Measurements from ENCODE around the gene DCUN1D4. TPM values are rescaled to one million over a fixed set of nuclear protein-coding genes. Genes with fewer than 3 reads are reported as not detected.
"Not testable (repeated sequence)": the region's sequence is repeated elsewhere in the genome, so short reads cannot be mapped to it uniquely, and the experiment has no call there.

DCUN1D4 gene
- total RNA-seq, 1 donor from 2014 or later = 43.4 TPM

DNA sequence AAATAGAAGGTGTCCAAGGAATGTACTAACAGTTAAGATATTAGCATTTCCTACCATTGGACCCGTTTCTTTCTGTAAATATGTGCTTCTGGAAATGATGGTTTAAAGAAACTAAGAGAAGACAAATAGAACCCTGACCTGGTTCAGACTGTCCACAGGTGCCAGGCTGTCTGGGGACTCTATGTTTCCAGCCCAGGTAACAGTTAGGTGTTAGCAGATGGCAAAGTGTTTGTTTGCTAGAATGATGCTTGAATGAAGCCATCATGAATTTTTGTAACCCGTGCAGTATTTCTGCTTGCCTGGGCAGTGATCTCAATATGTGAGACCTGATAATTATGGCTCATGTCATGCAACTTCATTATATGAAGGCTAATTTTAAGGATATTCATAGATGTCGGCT is 89.7 kb downstream of the DCUN1D4 start:
- intact Hi-C loops (cut with micrococcal nuclease) = no loop called here
- DNase-seq (no peak), ATAC-seq (no peak)

DNA sequence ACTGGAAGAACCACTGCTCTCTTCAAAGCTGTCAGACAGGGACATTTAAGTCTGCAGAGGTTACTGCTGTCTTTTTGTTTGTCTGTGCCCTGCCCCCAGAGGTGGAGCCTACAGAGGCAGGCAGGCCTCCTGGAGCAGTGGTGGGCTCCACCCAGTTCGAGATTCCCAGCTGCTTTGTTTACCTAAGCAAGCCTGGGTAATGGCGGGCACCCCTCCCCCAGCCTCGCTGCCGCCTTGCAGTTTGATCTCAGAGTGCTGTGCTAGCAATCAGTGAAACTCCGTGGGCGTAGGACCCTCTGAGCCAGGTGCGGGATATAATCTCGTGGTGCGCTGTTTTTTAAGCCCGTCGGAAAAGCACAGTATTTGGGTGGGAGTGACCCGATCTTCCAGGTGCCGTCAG is 97.5 kb downstream of the DCUN1D4 start:
- ATAC-seq; DNase-seq; intact Hi-C loops (cut with micrococcal nuclease): not testable (repeated sequence)

DNA sequence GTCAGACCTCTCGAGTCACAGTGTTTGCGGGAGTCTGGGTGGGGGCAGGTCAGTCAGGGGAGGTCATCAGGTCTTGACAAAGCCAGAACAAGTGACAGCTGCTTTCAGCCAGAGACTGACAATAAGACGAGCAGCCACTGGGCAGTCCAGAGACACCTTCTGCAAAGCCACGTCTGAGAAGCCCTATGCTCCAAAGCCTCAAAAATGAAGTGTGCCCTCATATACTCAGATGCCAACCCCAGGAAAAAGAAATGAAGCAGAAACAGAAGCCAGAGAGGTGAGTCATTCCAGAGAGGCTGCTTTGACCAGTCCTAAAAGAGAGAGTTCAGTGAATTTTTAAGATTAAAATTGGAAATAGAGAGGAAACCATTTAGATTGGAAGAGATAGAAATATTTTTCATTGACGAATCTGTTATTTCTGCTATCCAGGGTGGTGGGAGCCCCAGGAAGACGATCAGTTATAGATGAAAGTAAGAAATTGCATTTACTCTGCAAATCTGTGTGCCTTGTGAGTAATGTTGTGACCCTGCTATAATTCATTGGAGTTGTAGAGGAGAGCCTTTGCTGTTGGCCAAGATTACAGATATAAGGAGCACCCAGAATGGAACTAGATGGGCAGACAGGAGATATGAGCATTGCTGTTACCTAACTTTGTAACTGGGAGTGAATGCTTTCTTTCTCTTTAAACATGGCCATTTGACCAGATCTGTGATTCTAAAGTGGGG is 99.3 kb downstream of the DCUN1D4 start:
- ATAC-seq (no peak), DNase-seq (no peak)
- intact Hi-C loops (cut with micrococcal nuclease) = no loop called here

DNA sequence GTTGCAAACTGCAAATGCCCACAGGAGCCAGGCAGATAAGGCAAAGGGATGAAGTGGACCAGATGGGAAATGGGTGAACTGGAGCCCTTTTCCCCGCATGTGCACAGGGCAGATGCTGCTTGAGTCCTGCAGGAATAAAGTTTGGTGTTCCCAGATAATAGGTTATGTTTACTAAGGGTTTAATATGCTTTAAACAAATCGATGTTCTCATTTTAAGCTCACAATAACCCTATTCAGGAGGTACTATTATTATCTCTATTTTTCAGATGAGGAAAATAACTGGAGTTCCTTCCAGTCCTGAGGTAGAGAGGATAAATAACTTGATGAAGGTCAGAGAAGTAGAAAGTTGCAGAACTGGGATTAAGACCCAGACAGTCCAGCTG is 99.9 kb downstream of the DCUN1D4 start:
- ATAC-seq (no peak), DNase-seq (no peak)
- intact Hi-C loops (cut with micrococcal nuclease) = no loop called here

DNA sequence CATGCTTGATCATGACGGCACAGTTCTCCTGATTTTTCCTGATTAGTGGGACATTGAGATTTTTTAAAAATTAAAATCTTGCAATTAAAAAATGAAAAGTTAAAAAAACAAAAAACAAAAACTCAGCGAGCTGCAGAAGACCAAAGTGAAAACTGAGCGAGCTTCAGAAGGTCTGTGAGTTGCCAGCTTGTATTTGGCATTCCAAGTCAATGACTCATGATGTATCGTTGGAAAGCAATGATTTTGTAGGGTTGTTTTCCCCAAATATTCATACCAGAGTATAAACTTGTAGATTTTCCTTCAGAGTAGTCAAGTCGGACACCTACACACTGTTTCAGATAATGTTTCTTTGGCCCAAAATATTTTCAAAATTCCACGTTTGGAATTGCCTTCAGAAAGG is 100.3 kb downstream of the DCUN1D4 start:
- DNase-seq = no peak
- ATAC-seq = no peak
- intact Hi-C loops (cut with micrococcal nuclease) = no loop called here

DNA sequence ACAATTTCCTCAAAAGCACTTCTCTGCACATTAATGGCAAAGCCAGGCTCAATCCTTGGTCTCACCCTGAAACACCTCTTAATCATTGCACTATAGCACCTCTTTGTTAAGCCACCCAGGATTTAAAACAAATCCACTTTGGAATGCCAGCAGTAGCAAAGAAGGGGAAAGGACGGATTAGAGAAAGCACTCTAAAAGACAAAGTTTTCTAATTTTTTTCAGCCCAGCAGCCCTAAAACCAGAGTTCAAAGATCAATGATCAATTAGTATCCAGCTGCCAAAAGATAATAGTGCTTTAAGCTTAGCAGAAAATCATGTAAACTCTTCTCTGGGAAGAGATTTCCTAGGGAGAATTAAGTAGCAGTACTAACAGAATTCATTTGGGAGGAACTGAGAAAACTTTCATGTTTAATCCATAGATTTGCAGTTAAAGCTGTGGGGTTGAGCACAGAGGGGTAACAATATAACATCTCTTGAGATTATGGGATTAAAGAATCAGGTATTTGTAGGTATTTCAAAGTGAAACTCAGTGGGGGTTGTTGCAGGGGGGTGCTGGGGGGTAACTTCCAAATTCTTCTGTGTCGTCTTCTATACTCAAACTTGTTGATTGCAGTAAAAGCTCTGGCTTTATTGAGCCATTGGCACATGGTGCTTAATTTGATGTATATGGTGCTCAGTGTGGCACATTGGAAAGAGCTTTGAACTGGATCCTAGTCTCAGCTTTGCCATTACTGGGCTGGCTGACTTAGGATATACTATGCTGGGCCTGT is 115.4 kb downstream of the DCUN1D4 start:
- DNase-seq = no peak
- intact Hi-C loops (cut with micrococcal nuclease) = no loop called here
- no peak for ATAC-seq

DNA sequence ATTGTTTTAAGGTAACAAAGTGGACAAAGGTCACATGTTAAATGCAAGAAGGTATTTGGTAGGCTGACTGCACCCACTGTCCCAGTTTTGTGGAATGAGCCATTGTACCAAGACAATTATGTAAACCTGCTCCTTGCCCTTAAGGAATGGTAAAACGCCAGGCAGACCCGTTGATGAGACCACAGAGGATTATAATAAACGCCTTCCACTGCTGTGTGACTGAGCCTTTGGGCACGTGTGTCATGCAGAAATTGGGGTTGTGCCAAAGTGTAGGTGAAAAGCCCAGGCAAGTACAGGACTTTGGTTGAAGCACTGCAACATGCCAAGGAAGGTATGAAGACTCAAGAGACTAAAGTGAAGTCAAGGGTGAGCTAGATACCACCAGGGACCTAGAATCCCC is 117.5 kb downstream of the DCUN1D4 start:
- intact Hi-C loops (cut with micrococcal nuclease) = no loop called here
- DNase-seq (no peak), ATAC-seq (no peak)

DNA sequence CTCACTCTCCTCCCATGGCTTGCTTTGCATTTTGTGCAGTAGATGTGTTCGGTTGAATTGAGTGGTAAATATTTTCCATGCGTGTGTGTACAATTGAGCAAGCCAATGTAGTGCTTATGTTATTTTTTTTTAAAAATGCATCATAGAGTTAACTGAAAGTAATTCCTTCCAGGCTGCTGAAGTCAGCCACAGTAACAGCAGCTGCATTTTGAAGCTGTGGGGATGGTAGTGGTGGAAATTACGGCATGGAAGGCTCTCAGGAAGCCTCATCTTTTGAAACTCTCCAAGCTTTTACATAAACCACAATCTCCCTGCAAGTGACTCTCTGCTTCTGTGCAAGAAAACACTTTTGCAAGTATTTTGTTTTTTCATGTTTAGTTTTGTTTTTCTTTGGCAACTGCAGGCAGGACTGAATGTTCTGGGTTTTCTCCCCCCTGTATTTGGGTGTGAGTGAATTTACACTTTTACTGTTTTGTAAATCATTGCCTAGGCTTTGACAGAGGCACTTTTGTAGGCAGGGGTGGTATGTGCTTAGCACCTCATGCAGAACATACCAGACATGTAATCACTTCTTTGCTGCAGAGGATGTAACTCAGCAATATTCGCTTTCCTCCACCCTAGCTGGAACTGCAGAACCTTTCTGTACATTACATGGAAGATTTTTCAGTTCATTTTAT is 121.0 kb downstream of the DCUN1D4 start:
- intact Hi-C loops (cut with micrococcal nuclease) = no loop called here
- ATAC-seq (no peak), DNase-seq (no peak)

DNA sequence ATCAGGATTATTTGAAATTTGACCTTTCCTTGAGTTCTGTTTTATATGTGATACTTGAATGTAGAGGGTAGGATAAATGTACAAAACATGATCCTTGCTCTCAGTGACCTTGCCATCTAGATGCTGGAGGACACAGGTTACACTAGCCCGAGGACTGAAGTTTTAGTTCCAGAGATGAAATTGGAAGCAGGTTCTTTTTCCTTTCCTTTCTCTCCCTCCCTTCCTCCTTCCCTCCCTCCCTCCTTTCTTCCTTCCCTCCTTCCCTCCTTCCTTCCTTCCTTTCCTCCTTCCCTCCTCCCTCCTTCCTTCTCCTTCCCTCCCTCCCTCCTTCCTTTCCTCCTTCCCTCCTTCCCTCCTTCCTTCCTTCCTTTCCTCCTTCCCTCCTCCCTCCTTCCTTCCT is 122.9 kb downstream of the DCUN1D4 start:
- DNase-seq = no peak
- no peak for ATAC-seq
- intact Hi-C loops (cut with micrococcal nuclease) = no loop called here

Other genes with a start within 250 kb of the DCUN1D4 start
- 0.27 TPM for gene LRRC66, start 177.2 kb downstream of the DCUN1D4 start, total RNA-seq
- 80.4 TPM for gene SGCB, start 195.1 kb downstream of the DCUN1D4 start, total RNA-seq
- 1.9 TPM for gene SPATA18, start 208.2 kb downstream of the DCUN1D4 start, total RNA-seq